Neural cell (in vitro differentiated cells): ENCODE results near the gene ZNF415. TPM values are rescaled to one million over a fixed set of nuclear protein-coding genes. Genes with fewer than 3 reads are reported as not detected.

Experiments
- H2AFZ ChIP-seq: fragments of 200-600, 300-800 bp; sonication (generic), shearing (Covaris generic); 2 replicates; pipeline ENCODE4 v1.6.0; 2014; ENCODE audit warnings: low read depth, mild to moderate bottlenecking, antibody characterized with exemption, low read length, moderate library complexity
- H3F3A ChIP-seq: fragments of 200-600 bp; shearing (Covaris generic); 2 replicates; pipeline ENCODE4 v1.6.1; 2016; ENCODE audit warnings: mild to moderate bottlenecking, moderate library complexity, mixed read lengths, antibody characterized with exemption, low read length; ENCODE audit not compliant: insufficient read depth, poor library complexity, severe bottlenecking
- H3K27ac ChIP-seq: fragments of 200-600, 300-800 bp; sonication (generic), shearing (Covaris generic); 2 replicates; pipeline ENCODE4 v1.5.1; 2014; ENCODE audit warnings: mild to moderate bottlenecking, low read length, moderate library complexity
- H3K27me3 ChIP-seq: fragments of 300-800, 200-600 bp; sonication (generic), shearing (Covaris generic); 2 replicates; pipeline ENCODE4 v1.6.0; 2014; ENCODE audit warnings: mild to moderate bottlenecking, low read depth, low read length, moderate library complexity; ENCODE audit not compliant: insufficient read depth
- H3K36me3 ChIP-seq: fragments of 300-800, 200-600 bp; sonication (generic), shearing (Covaris generic); 2 replicates; pipeline ENCODE4 v1.5.1; 2014; ENCODE audit warnings: mild to moderate bottlenecking, antibody characterized with exemption, low read length, moderate library complexity; ENCODE audit not compliant: insufficient read depth
- H3K4me2 ChIP-seq: fragments of 300-800, 200-600 bp; sonication (generic), shearing (Covaris generic); 2 replicates; pipeline ENCODE4 v1.6.0; 2014; ENCODE audit warnings: mild to moderate bottlenecking, low read length
- H3K4me3 ChIP-seq: fragments of 300-800, 200-600 bp; sonication (generic), shearing (Covaris generic); 2 replicates; pipeline ENCODE4 v1.5.1; 2014; ENCODE audit warnings: mild to moderate bottlenecking, low read length, moderate library complexity
- H3K79me2 ChIP-seq: fragments of 200-600 bp; shearing (Covaris generic); replicated peaks from 2 replicates; pipeline ENCODE4 v1.6.0; 2014; ENCODE audit warnings: mild to moderate bottlenecking, low read length, moderate library complexity; ENCODE audit not compliant: insufficient read depth
- H3K9ac ChIP-seq: fragments of 300-800, 200-600 bp; sonication (generic), shearing (Covaris generic); 2 replicates; pipeline ENCODE4 v1.6.1; 2016; ENCODE audit warnings: mild to moderate bottlenecking, low read length, mixed read lengths
- H3K9me2 ChIP-seq: fragments of 200-600 bp; shearing (Covaris generic); 2 replicates; pipeline ENCODE4 v1.6.1; 2016; ENCODE audit warnings: mild to moderate bottlenecking, low read length, mixed read lengths; ENCODE audit not compliant: insufficient read depth
- H3K9me3 ChIP-seq: fragments of 200-600, 300-800 bp; sonication (generic), shearing (Covaris generic); 2 replicates; pipeline ENCODE4 v1.6.1; 2016; ENCODE audit warnings: mild to moderate bottlenecking, mixed run types, low read length, moderate library complexity, mixed read lengths
- H4K20me1 ChIP-seq: fragments of 200-600 bp; shearing (Covaris generic); 2 replicates; pipeline ENCODE4 v1.6.1; 2016; ENCODE audit warnings: mild to moderate bottlenecking, mixed run types; ENCODE audit not compliant: insufficient read depth
- CTCF ChIP-seq: fragments of 450-650 bp; IDR thresholded peaks from 2 replicates; pipeline ENCODE4 v1.5.1; 2014; ENCODE audit warnings: antibody characterized with exemption, mild to moderate bottlenecking, moderate library complexity; ENCODE audit not compliant: poor library complexity, severe bottlenecking
- EP300 ChIP-seq: fragments of 450-650 bp; conservative IDR thresholded peaks from 2 replicates; pipeline ENCODE4 v1.6.1; 2014; ENCODE audit warnings: antibody characterized with exemption, mild to moderate bottlenecking, moderate library complexity; ENCODE audit not compliant: poor library complexity, severe bottlenecking
- MXI1 ChIP-seq: fragments of 450-650 bp; conservative IDR thresholded peaks from 2 replicates; pipeline ENCODE4 v1.6.1; 2014; ENCODE audit warnings: antibody characterized with exemption, mild to moderate bottlenecking; ENCODE audit not compliant: poor library complexity, severe bottlenecking
- POLR2AphosphoS5 ChIP-seq: IDR thresholded peaks from 2 replicates; pipeline ENCODE4 v1.6.1; 2012
- RAD21 ChIP-seq: fragments of 450-650 bp; conservative IDR thresholded peaks from 2 replicates; pipeline ENCODE4 v1.6.1; 2014; ENCODE audit warnings: antibody characterized with exemption, mild to moderate bottlenecking, moderate library complexity
- SMC3 ChIP-seq: fragments of 450-650 bp; conservative IDR thresholded peaks from 2 replicates; pipeline ENCODE4 v1.6.1; 2014; ENCODE audit warnings: antibody characterized with exemption, mild to moderate bottlenecking, moderate library complexity; ENCODE audit not compliant: poor library complexity
- TAF1 ChIP-seq: IDR thresholded peaks from 2 replicates; pipeline ENCODE4 v1.6.1; 2012; ENCODE audit warnings: low read depth
- polyA plus RNA-seq: library from polyadenylated mRNA; depleted of rRNA; stranded (reverse); fragments of >200 nt; gene quantifications from 2 replicates; pipeline ENCODE4 v1.2.3, GENCODE V29; 2014

Gene ZNF415
- polyA plus RNA-seq, 1 donor from 2014 or later = 25.9 TPM

DNA sequence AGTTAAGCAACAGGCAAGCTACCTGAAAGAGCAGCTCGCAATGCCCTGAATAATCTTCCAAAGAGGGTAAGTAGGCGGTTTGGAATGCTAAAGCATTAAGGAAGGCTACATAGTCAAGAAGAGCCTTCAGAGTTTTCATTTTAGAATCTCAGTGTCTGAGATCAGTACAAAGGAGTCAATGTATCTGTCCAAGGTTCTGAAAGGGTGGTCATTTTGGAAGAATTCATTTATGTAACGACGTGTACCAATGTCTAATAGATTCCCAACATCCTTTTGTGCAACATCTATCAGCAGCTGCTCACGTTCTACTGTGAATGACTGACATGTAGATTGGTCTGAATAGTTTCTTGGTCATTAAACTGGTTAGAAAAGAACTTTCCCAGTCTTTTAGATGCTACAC lies 45.3 kb upstream of the ZNF415 start:
- Histone ChIP-seq H3F3A (no peaks in the 10 kb centered on the region), H3K27ac (no peak overlapping the region), H3K79me2 (no peaks in the 10 kb centered on the region), H3K4me3 (no peak overlapping the region), H2AFZ (no peak overlapping the region), H3K27me3 (no peaks in the 10 kb centered on the region), H3K9me3 (no peaks in the 10 kb centered on the region), H3K4me2 (no peak overlapping the region), H3K9ac (no peak overlapping the region), H4K20me1 (no peaks in the 10 kb centered on the region), H3K9me2 (no peaks in the 10 kb centered on the region), H3K36me3 (no peaks in the 10 kb centered on the region)
- TF ChIP-seq CTCF (no peak), MXI1 (no peak), SMC3 (no peak), RAD21 (no peak)

DNA sequence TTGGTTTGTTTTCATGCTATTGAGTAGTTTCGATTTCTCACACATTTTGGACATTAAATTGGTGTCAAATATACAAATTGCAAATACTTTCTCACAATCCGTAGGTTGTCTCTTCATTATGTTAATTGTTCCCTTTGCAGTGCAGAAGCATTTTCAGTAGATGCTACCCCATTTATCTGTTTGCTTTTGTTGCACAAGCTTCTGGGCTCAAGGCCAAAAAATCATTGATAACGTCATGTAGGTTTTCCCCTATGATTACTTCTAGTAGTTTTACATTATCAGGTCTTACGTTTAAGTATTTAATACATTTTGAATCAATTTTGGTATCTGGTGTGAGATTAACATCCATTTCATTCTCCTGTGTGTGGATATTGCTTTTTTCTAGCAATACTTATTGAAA lies 40.2 kb upstream of the ZNF415 start:
- no peak overlapping the region for H3K9ac ChIP-seq
- no peaks in the 10 kb centered on the region for H4K20me1 ChIP-seq
- H3K27me3 ChIP-seq = no peaks in the 10 kb centered on the region
- H3K79me2 ChIP-seq = no peaks in the 10 kb centered on the region
- no peaks in the 10 kb centered on the region for H3F3A ChIP-seq
- H2AFZ ChIP-seq = no peak overlapping the region
- H3K9me2 ChIP-seq = no peaks in the 10 kb centered on the region
- no peak overlapping the region for H3K4me3 ChIP-seq
- H3K4me2 ChIP-seq = no peak overlapping the region
- H3K9me3 ChIP-seq = peaks cover 3% of the 10 kb centered on the region
- H3K36me3 ChIP-seq = no peaks in the 10 kb centered on the region
- H3K27ac ChIP-seq = no peak overlapping the region
- TF ChIP-seq EP300 = no peak
- TF ChIP-seq POLR2AphosphoS5 = no peak
- no peak for TF ChIP-seq RAD21
- no peak for TF ChIP-seq SMC3
- no peak for TF ChIP-seq CTCF
- no peak for TF ChIP-seq TAF1
- TF ChIP-seq MXI1 = no peak

DNA sequence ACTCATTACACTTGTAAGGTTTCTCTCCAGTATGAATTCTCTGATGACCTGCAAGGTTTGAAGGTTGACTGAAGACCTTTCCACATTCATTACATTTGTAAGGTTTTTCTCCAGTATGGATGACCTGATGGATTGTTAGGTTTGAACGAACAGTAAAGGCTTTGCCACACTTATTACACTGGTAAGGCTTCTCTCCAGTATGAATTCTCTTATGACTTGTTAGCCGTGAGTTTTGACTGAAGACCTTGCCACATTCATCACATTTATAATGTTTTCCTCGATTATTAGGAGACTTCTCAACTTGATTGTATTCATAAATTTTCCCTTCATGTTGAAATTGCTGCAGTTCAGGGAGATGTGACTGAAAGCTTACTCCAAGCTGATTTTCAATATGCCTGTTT lies 33.0 kb upstream of the ZNF415 start:
- no peak overlapping the region for H2AFZ ChIP-seq
- no peak overlapping the region for H3K9ac ChIP-seq
- no peaks in the 10 kb centered on the region for H3F3A ChIP-seq
- no peak overlapping the region for H3K4me3 ChIP-seq
- no peak overlapping the region for H3K27ac ChIP-seq
- H3K9me3 ChIP-seq = peaks cover 13% of the 10 kb centered on the region
- no peak for TF ChIP-seq SMC3
- no peak overlapping the region for H3K4me2 ChIP-seq
- no peaks in the 10 kb centered on the region for H3K79me2 ChIP-seq
- peaks cover 5% of the 10 kb centered on the region for H3K36me3 ChIP-seq
- no peaks in the 10 kb centered on the region for H3K9me2 ChIP-seq
- H4K20me1 ChIP-seq = no peaks in the 10 kb centered on the region
- no peaks in the 10 kb centered on the region for H3K27me3 ChIP-seq
